ENCODE measurements around the gene KRTAP5-7.
"Not testable (repeated sequence)": the region's sequence is repeated elsewhere in the genome, so short reads cannot be mapped to it uniquely, and the experiment has no call there.

Gene KRTAP5-7

DNA sequence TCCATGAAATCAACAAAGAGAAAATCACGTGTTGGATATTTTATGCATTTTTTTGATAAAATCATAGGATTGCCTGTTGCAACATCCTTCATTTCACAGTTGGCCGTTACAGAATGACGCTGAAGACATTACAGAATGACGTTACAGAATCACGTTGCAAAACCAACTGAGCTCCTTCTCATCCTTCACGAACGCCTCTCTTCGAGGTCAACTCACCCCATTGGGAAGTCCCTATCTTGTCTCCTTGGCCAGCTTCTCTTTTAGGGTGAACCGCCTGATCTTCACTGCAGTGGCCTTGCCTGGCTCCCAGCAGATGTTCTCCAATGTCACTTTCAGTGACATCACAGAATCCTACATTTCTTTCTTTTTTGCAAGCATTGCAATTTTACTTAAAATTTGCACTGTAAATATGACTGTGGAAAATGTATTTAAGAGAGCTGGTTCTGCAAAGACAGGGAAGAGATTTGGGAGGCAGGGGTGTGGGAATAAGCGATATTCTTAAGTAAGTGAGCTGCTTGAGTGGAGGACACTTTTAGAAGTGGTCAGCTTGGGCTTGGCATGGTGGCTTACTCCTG lies 5.1 kb downstream of the KRTAP5-7 start:
- no peak for DNase-seq (ENCODE audit: low read depth in 1 of 2, low spot score in 1 of 2)

DNA sequence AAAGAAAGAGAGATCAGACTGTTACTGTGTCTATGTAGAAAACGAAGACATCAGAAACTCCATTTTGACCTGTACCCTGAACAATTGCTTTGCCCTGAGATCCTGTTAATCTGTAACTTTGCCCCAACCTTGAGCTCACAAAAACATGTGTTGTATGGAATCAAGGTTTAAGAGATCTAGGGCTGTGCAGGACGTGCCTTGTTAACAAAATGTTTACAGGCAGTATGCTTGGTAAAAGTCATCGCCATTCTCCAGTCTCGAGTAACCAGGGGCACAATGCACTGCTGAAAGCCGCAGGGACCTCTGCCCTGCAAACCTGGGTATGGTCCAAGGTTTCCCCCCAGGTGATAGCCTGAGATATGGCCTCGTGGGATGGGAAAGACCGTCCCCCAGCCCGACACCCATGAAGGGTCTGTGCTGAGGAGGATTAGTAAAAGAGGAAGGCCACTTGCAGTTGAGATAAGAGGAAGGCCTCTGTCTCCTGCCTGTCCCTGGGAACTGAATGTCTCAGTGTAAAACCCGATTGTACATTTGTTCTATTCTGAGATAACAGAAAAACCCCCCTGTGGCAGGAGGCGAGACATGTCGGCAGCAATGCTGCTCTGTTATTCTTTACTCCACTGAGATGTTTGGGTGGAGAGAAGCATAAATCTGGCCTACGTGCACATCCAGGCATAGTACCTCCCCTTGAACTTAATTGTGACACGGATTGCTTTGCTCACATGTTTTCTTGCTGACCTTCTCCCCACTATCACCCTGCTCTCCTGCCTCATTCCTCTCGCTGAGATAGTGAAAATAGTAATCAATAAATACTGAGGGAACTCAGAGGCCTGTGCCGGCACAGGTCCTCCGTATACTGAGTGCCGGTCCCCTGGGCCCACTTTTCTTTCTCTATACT lies 7.9 kb downstream of the KRTAP5-7 start:
- not testable (repeated sequence) for DNase-seq (ENCODE audit: low read depth in 1 of 2, low spot score in 1 of 2)

DNA sequence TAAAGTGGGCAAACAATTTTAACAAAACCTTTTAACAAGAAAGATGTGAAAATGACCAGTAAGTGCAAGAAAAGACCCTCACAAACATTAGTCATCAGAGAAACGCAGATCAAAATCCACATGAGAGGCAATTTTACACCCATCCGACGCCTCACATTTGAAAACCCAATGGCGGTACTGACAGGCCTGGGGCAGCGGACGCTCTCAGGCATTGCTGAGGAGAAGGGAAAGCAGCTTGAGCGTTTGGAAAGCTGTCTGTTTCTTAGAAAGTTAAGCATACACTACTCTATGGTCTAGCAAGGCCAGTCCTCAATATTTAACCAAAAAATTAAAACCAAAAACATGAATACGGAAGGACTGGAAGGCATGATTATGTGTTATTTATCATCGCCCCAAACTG lies 8.8 kb downstream of the KRTAP5-7 start:
- DNase-seq (ENCODE audit: low read depth in 1 of 2, low spot score in 1 of 2), result no peak

DNA sequence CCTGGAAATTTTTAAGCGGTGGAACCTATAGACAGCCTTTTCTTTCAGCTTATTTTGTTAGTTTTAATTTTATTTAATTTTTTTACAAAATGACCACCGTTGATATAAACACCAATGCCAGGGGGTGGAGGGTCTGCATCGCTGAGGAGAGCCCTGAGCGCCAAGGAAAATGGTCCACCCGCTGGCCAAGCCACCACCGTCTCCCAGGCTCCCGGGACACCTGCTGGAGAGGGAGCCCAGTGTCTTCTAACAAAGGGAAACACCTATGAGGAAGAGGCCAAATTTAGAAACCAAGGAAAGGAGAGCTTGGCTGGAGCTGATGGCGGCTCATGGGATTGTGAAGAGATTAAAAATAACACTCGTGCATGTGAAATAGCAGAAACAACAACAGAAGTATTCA lies 10.5 kb downstream of the KRTAP5-7 start:
- DNase-seq (ENCODE audit: low read depth in 1 of 2, low spot score in 1 of 2), result no peak

DNA sequence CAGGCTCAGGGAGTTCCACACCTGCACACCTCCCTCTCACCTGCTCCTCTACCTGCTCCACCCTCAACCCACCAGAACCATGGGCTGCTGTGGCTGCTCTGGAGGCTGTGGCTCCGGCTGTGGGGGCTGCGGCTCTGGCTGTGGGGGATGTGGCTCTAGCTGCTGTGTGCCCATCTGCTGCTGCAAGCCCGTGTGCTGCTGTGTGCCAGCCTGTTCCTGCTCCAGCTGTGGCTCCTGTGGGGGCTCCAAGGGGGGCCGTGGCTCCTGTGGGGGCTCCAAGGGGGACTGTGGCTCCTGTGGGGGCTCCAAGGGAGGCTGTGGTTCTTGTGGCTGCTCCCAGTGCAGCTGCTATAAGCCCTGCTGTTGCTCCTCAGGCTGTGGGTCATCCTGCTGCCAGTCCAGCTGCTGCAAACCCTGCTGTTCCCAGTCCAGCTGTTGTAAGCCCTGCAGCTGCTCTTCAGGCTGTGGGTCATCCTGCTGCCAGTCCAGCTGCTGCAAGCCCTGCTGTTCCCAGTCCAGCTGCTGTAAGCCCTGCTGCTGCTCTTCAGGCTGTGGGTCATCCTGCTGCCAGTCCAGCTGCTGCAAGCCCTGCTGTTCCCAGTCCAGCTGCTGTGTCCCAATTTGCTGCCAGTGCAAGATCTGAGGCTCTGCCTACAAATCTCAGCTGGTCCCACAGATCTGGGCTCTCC lies 11.1 kb downstream of the KRTAP5-7 start, which contains the start of gene KRTAP5-8:
Gene KRTAP5-8, plus strand, starts transcription at position 49 of the 689 bp plus-strand sequence. Its CDS starts 31 bp downstream, at position 80.
- DNase-seq (ENCODE audit: low read depth in 1 of 2, low spot score in 1 of 2), result not testable (repeated sequence)

DNA sequence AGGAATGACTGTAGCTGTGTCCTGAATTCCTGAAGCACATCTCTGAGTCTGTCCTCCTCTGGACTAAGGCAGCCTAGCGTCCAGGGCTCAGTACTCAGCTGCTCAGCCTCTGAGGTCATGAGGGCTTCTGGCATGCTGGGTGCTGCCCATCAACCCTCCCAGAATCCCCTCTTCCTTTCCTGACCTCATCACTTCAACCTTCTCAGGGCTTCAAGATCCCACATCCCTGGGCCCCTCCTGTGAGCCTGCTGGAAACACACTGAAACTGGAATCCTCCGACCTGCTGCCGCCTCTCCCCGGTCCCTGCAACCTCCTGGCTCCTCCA lies 11.6 kb downstream of the KRTAP5-7 start:
- DNase-seq (ENCODE audit: low read depth in 1 of 2, low spot score in 1 of 2), result no peak

DNA sequence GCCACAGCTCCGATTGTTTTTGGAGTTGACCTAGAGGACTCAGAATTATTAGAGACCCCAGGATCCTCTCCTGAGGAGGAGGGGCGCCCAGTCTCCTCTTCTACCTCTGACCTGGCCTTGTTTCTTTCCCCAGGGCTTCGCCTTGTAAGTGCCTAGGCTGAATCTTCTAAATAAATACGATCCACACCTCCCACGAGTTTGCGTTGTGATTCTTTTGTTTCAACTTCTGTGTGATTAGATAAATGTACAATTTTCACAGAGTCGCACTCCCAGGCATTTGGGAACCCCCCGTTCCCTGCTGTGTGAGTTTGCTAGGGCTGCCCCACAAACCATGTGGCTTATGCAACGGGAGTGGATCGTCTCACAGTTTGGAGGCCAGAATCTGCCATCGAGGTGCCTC lies 11.9 kb downstream of the KRTAP5-7 start:
- DNase-seq (ENCODE audit: low read depth in 1 of 2, low spot score in 1 of 2), result no peak

DNA sequence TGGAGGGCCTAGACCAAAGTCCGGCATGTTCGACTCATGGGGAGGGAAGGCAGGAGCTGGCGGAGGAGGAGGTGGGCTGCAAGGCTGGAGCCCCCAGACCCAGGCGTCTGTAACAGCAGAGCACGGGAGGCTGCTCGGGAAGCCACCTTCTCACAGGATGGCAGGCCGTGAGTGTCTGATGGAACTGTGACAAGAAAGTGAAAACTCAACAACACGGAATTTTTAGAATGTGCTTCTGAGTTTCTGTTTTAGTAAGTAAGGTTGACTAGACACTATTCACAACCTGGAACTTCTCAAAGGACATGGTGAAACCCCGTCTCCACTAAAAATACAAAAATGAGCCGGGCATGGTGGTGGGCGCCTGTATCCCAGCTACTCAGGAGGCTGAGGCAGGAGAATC lies 12.9 kb downstream of the KRTAP5-7 start:
- DNase-seq (ENCODE audit: low read depth in 1 of 2, low spot score in 1 of 2), result not testable (repeated sequence)

DNA sequence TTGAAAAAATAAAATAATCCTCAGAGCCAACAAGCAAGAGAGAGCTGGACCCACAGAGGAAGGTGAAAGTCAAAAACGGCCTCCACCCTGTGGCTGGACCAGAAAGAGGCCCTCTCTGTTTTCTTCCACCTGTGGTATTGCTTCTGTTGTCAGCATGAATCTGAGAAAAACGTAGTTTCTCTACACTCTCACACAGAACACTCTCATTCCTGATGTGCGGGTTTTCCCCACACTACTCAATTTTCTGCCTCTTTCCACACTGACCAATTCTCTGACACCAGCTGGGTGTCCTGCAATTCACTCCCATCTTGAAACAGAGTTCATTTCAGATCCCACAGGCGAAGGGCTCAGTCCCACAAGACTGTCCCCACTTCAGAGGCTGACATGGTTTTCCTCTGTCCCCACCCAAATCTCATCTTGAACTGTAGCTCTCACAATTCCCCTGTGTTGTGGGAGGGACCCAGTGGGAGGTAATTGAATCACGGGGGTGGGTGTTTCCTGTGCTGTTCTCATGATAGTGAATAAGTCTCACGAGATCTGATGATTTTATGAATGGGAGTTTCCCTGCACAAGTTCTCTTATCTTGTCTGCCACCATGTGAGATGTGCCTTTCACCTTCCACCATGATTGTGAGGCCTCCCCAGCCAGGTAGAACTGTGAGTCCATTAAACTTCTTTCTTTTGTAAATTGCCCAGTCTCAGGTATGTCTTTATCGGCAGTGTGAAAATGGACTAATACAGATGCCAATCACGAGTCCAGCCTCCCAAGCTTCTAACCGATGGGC lies 13.6 kb downstream of the KRTAP5-7 start:
- not testable (repeated sequence) for DNase-seq (ENCODE audit: low read depth in 1 of 2, low spot score in 1 of 2)

DNA sequence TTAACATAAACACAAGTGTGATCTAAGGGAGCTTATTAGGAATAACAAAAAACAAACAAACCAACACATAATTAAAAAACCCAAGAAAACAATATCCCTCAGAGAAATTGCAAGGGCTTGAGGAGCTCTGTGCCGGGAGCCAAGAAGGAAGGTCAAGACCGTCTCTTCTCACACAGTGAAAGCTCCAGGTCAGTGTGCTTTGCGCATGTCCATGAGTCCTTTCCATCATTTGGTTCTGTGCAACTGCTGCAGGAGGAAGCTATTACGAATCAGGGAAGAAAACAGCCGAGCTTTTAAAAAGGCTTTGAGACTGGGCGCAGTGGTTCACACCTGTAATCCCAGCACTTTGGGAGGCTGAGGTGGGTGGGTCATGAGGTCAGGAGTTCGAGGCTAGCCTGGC lies 15.3 kb downstream of the KRTAP5-7 start:
- no peak for DNase-seq (ENCODE audit: low read depth in 1 of 2, low spot score in 1 of 2)

DNA sequence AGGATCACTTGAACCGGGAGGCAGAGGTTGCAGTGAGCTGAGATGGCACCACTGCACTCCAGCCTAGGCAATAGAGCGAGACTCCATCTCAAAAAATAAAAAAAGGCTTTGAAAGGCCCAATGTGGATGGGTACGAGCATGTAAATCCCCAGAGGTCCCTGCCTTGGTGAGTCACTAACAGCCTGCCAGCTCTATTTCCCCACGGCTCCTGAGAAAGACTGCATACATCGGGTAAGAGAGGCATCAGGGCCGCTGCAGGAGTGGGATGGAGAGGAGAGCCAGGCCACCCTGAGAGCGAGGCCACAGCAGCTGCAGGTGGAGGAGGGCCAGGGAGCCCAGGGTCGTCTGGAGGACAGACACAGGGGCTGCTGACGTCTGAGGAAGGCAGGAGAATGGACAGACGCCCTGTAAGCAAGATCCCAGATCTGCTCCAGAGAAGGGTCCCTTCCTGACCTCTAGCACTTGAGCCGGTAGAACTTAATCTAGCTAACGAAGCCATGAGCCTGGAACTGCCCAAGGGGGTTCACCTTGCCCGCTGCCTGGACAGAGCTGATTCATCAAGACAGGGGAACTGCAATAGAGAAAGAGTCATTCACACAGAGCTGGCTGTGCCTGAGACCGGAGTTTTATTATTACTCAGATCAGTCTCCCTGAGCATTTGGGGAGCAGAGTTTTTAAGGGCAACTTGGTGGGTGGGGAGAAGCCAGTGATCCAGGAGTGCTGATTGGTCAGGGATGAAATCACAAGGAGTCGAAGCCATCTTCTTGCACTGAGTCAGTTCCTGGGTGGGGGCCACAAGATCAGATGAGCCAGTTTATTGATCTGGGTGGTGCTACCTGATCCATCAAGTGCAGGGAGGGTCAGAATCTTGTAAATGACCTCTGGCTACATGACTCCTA lies 16.1 kb downstream of the KRTAP5-7 start:
- DNase-seq (ENCODE audit: low read depth in 1 of 2, low spot score in 1 of 2), result no peak

DNA sequence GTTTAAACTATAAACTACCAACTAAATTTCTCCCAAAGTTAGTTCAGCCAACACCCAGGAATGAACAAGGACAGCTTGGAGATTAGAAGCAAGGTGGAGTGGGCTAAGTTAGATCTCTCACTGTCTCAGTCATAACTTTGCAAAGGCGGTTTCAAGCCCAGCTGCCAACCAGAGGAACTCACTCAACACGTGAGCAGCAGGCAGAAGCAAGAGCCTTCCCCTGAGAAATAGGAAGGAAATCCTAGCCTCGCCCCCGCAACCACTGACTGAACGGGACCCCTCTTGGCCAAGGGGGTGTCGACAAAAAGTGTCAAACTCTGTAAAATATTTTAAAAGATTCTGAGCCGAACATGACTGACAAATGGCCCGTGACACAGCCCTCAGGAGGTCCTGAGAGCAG lies 16.8 kb downstream of the KRTAP5-7 start:
- DNase-seq (ENCODE audit: low read depth in 1 of 2, low spot score in 1 of 2), result no peak

DNA sequence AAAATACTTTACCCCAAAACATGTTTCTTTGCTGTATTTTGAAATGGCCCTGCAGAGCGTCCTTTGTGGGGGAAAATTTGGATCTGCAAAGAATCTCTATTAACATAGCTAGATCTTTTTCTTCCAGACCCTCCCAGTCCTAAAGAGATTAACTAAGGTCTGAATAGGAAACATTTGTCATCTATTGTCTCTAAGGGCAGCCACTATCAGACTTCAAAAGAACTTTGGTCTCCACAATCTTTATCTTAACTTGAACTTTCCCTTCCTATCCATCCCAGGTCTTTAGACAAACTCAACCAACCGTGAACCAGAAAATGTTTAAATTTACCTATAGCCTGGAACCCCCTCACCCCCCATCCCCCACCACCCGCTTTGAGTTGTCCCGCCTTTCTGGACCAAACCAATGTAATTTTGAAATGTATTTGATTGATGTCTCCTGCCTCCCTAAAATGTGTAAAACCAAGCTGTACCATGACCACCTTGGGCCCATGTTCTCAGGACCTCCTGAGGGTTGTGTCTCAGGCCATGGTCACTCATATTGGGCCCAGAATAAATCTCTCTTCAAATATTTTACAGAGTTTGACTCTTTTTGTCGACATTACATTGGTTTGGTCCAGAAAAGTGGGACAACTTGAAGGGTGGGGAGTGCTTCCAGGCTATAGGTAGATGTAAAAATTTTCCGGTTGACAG lies 17.6 kb downstream of the KRTAP5-7 start:
- DNase-seq (ENCODE audit: low read depth in 1 of 2, low spot score in 1 of 2), result no peak

DNA sequence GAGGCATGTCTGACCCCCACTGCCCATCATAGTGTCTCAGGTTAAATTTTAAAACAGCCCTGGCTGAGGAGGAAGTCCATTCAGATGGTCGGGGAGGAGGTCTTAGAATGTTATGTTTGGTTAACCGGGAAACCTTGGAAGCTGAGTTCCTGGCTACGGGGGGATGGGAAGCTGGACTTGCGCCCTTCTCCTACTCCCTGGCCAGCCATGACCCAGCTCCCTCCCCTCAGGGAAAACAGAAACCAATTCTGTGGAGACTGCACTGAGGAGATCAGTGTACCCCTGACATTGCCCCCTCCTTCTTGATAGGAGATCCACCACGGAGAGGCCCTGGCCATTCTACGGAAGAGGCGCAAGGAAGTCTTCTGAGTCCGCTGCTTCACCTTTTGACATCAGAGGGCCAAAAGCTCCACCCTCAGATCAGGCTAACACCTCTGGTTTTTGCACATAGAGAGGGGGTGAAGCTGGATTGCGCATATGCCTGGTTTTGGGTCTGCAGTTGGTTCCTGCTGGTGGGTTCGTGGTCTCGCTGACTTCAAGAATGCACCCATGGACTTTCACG lies 18.4 kb downstream of the KRTAP5-7 start:
- no peak for DNase-seq (ENCODE audit: low read depth in 1 of 2, low spot score in 1 of 2)

DNA sequence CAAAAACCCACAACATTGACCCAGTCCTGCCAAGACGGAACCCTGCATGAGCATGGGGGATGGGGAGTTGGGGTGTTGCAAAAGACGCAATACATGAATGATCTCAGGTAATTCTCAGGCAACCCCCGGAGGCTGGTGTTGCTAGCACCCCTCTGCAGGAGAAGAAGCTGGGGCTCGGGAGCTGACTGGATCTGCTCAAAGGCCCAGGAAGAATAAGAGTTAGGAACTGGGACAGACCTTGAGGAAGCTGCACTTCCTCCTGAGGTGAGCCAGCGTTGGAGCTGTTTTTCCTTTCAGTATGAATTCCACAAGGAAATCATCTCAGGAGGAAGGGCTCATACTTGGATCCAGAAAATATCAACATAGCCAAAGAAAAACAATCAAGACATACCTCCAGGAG lies 21.1 kb downstream of the KRTAP5-7 start, which contains the start of gene KRTAP5-9:
Gene KRTAP5-9, plus strand, starts transcription at position 301 of the 400 bp plus-strand sequence. CDS start 238 bp downstream, outside the sequence.
- DNase-seq (ENCODE audit: low read depth in 1 of 2, low spot score in 1 of 2), result no peak

DNA sequence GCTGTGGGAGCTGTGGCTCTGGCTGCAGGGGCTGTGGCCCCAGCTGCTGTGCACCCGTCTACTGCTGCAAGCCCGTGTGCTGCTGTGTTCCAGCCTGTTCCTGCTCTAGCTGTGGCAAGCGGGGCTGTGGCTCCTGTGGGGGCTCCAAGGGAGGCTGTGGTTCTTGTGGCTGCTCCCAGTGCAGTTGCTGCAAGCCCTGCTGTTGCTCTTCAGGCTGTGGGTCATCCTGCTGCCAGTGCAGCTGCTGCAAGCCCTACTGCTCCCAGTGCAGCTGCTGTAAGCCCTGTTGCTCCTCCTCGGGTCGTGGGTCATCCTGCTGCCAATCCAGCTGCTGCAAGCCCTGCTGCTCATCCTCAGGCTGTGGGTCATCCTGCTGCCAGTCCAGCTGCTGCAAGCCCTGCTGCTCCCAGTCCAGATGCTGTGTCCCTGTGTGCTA lies 21.7 kb downstream of the KRTAP5-7 start:
- DNase-seq (ENCODE audit: low read depth in 1 of 2, low spot score in 1 of 2), result no peak

DNA sequence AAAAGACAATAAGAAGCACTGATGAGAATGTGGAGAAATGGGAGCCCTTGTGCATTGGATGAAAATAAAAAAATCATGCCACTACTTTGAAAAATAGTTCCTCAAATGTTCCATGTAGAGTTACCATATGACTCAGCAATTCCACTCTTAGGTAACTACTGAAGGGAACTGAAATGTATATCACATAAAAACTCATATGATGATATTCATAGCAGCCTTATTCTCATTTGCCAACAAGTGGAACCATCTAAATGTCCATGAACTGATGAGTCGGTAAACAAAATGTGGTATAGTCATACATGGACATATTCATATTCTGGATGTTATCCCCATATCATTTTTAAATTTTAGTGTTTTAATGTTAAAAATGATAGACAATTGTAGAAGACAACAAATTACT lies 24.6 kb downstream of the KRTAP5-7 start:
- no peak for DNase-seq (ENCODE audit: low read depth in 1 of 2, low spot score in 1 of 2)

DNA sequence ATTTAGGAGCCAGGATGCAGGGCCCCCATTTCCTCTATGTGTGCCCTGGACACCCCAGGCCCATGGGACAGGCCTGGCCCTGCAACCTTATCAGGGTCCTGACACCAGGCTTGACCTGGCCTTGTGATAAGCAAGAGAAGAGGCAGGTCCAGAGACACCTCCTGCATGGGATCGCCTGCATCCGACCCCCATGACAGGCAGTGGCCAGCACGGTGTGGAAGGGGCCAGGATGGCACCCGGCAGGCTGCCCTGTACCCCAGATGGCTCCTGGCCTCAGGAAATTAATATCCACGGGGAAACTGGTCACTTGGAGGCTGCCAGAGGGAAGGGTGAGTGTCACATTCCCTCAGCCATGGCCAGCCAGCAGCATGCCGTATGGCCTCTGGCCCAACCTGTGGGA lies 27.9 kb downstream of the KRTAP5-7 start:
- no peak for DNase-seq (ENCODE audit: low read depth in 1 of 2, low spot score in 1 of 2)

DNA sequence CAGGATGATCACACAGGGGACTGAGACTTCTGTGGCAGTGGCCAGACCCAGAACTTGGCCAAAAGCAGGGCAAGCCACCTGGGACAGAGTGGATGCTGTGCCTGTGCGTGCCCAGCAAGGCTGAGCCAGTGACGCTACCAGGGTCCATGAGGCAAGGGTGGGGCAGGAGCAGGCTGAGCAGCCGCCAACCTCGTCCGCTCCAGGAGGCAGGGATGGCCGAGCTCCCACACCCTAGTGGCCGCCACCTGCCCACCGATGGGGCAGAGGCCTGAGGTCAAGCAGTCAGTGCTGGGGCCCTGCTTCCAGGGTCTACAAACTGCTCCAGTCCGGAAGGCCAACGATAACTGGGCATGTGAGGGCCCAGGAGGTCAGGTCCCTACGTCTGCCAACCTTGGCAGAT lies 28.4 kb downstream of the KRTAP5-7 start:
- no peak for DNase-seq (ENCODE audit: low read depth in 1 of 2, low spot score in 1 of 2)

Data from activated CD4-positive, alpha-beta T cell treated with anti-CD3 and anti-CD28 coated beads, Interleukin-2, amount 50 U/mL, for 24 hours (primary cell).